Lower lobe of right lung (tissue), 2 donors: ENCODE measurements around the gene ANGPTL4. TPM values are rescaled to one million over a fixed set of nuclear protein-coding genes. Genes with fewer than 3 reads are reported as not detected.

ENCODE experiments used
- ATAC-seq, 2 donors: fragments of 200-7000 bp; cut with Tn5 transposase; one replicate each; pipeline ENCODE4 v1.9.1; 2020 to 2022; ENCODE audit warnings: mild to moderate bottlenecking in 2 of 2, moderate library complexity in 2 of 2
- DNase-seq: peaks from one replicate; pipeline ENCODE4 v3.0.0-alpha.2; 2020
- H3K27ac ChIP-seq: fragments of 200-600 bp; one replicate; pipeline ENCODE4 v1.8.0; 2022
- H3K27me3 ChIP-seq: fragments of 200-600 bp; one replicate; pipeline ENCODE4 v1.8.0; 2022; ENCODE audit warnings: low read depth
- H3K36me3 ChIP-seq: fragments of 200-600 bp; one replicate; pipeline ENCODE4 v1.8.0; 2022; ENCODE audit warnings: mild to moderate bottlenecking
- H3K4me1 ChIP-seq: fragments of 200-600 bp; one replicate; pipeline ENCODE4 v1.8.0; 2022
- H3K4me3 ChIP-seq: fragments of 200-600 bp; one replicate; pipeline ENCODE4 v1.8.0; 2022; ENCODE audit warnings: mild to moderate bottlenecking
- H3K9me3 ChIP-seq: fragments of 200-600 bp; one replicate; pipeline ENCODE4 v1.8.0; 2022
- CTCF ChIP-seq: fragments of 200-600 bp; IDR thresholded peaks from one replicate; pipeline ENCODE4 v1.8.0; 2022; ENCODE audit warnings: antibody characterized with exemption, mild to moderate bottlenecking
- intact Hi-C: fragments of 100-400 bp; cut with DNase I; formaldehyde crosslinking; loops from one replicate; pipeline ENCODE4 v1.11.0; 2022
- total RNA-seq: library from RNA; stranded (reverse); fragmentation: NEBNext Ultra II Directional; extraction: Animal tissue kit (Norgen Biotek cat#: 25700); gene quantifications from one replicate; pipeline ENCODE4 v1.2.1, GENCODE V29; 2021
- donor health status: DM: no; HTN: yes; CAD: no; lungs with severe emphysema.

Gene ANGPTL4
- total RNA-seq, 1 donor from 2014 or later: 11.0 TPM

DNA sequence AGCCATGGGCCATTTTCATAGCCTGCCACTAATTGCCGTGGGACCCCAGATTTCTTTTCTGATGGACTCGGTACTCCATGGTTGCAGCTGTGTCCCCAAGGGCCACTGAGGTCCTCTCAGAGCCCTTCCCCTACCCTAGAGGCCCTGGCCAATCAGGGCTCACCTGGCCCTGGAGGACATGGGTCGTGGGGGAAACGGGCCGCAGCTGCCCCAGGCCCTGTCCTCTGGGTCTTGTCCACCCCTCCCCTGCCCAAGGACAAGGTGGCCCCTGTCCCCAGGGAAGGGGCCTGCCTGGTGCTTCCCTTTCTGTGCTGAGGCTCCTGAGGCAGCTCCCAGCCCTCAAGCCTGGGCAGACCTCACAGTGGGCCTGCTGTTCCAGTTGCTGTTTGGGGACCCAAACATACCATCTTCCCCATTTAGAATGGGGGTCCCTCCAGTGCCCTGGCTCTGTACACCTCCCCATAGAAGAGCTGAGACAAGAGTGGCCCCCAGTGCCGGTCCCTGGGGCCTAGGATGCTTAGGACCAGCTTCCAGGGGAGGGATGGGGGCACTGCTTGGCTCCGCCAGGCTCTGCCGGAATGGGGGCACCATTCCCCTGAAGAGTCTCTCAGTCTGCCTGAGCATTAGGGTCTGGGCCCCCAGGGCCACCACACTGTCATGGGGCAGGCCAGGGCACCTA, 29.4 kb downstream of the ANGPTL4 start:
- DNase-seq: peak; percentile 37
- H3K4me1 ChIP-seq: peaks cover 81% of the 10 kb centered on the region
- intact Hi-C loops: no loop called here
- no peaks in the 10 kb centered on the region for H3K9me3 ChIP-seq
- H3K36me3 ChIP-seq: no peaks in the 10 kb centered on the region
- no peaks in the 10 kb centered on the region for H3K27me3 ChIP-seq
- ATAC-seq: no peak
- H3K27ac ChIP-seq: peak overlapping the region; percentile 73
- TF ChIP-seq CTCF: no peak
- H3K4me3 ChIP-seq: no peak overlapping the region

- TF ChIP-seq CTCF: no peak
- no peaks in the 10 kb centered on the region for H3K27me3 ChIP-seq
- H3K4me3 ChIP-seq: no peak overlapping the region
- DNase-seq: no peak
- intact Hi-C loops: no loop called here
- peaks cover 81% of the 10 kb centered on the region for H3K4me1 ChIP-seq
- ATAC-seq: no peak
- H3K27ac ChIP-seq: peak overlapping the region; percentile 73
- H3K36me3 ChIP-seq: no peaks in the 10 kb centered on the region
- no peaks in the 10 kb centered on the region for H3K9me3 ChIP-seq
Measured at GRCh38 chr19:8393871-8394250, 29.9 kb downstream of the ANGPTL4 start.

DNA sequence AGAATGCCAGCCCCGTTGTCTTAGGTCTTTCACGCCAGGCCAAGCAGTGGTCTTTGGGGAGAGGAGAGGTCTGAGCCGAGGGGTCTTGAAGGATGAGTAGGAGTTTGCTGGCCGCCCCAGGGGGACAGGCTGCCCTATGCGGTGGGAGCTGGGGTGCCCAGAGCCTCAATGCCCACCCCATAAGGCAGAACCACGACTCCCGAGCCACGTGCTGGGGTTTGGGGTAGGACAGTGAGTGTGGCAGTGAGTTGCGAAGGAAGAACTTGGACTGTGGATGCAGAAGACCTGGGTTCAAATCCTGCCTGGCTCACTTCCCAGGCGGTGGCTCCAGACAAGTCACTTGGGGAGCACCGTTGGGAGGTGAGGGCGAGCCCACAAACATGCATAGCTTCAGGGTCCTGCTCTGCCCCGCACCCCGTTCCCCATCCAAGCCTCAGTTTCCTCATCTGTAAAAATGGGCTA, 31.7 kb downstream of the ANGPTL4 start:
- no peaks in the 10 kb centered on the region for H3K9me3 ChIP-seq
- peaks cover 17% of the 10 kb centered on the region for H3K36me3 ChIP-seq
- DNase-seq (no peak), ATAC-seq (no peak)
- intact Hi-C loops: no loop called here
- H3K4me3 ChIP-seq: no peak overlapping the region
- peak overlapping the region; percentile 73 for H3K27ac ChIP-seq
- no peaks in the 10 kb centered on the region for H3K27me3 ChIP-seq
- TF ChIP-seq CTCF: no peak
- H3K4me1 ChIP-seq: peaks cover 72% of the 10 kb centered on the region

DNA sequence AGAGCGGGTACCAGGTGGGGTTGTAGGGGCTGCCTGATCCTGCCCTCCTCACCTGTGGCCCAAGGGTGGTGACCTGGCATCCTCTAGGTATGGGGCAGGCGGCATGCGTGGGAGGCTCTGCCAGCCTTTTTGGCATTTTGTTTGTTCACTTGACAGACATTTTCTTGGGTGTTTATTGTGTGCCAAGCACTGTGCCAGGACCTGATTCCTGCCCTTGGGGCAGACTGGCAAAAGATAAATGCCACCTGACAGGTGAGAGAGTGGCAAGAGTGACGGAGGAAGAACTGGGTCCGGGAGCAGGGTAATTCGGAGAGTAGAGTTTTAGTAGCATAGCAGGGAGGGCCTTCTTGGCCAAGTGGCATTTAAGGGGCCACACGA, 32.2 kb downstream of the ANGPTL4 start:
- no peaks in the 10 kb centered on the region for H3K27me3 ChIP-seq
- no peak overlapping the region for H3K4me3 ChIP-seq
- DNase-seq (no peak), ATAC-seq (no peak)
- peak overlapping the region; percentile 8 for H3K27ac ChIP-seq
- peaks cover 68% of the 10 kb centered on the region for H3K4me1 ChIP-seq
- no peaks in the 10 kb centered on the region for H3K9me3 ChIP-seq
- TF ChIP-seq CTCF: no peak
- peaks cover 21% of the 10 kb centered on the region for H3K36me3 ChIP-seq
- intact Hi-C loops: no loop called here

GRCh38 chr19:8396563-8397203, 32.7 kb downstream of the ANGPTL4 start:
- H3K9me3 ChIP-seq: no peaks in the 10 kb centered on the region
- peak; percentile 79 for DNase-seq
- peak overlapping the region; percentile 31 for H3K27ac ChIP-seq
- intact Hi-C loops: no loop called here
- no peaks in the 10 kb centered on the region for H3K27me3 ChIP-seq
- H3K36me3 ChIP-seq: peaks cover 24% of the 10 kb centered on the region
- no peak overlapping the region for H3K4me3 ChIP-seq
- ATAC-seq: peak; percentile 62 to 65
- H3K4me1 ChIP-seq: peaks cover 63% of the 10 kb centered on the region
- TF ChIP-seq CTCF: peak; percentile 64
